ENCODE results near the gene PCDH9.

PCDH9 gene

DNA sequence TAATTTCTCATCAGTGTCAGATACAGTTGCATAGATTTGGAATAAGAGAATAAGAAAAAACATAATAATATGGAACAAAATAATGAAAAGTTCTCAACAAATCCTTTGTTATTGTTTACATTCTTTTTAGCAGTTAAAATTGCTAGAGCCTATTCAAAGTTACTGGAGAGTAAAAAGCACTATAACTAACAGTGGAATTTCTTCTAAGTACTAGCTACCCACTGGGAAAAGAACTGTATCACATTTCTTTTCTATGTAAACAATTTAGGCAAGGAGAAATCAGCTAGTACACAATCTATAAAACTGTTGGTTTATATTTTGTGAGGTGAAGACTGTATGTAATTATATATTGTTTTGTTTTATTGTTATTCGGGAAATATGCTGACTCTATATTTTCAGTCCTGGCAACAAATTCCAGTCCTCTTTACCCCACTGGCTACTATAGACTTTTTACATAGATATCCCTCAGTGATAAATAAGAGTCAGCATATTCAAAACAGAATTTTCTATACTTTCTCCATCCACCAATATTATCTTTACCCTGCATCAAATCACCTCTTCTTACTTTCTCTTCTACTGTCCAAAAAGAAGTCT lies 222.0 kb downstream of the PCDH9 start:
- TF ChIP-seq TAF1 (IDR thresholded peaks at IDR 0.05; ENCODE audit: borderline replicate concordance, low read depth, low read length) (no peak), POLR2A (IDR thresholded peaks at IDR 0.05; ENCODE audit: low read depth, low read length) (no peak), POLR2AphosphoS5 (IDR thresholded peaks at IDR 0.05; ENCODE audit: low read depth, low read length) (no peak)
- no peak for FAIRE-seq
- DNase-seq (ENCODE audit: insufficient read length) = no peak

GRCh38 chr13:67004511-67004910 lies 225.6 kb downstream of the PCDH9 start:
- DNase-seq (ENCODE audit: insufficient read length) (no peak), FAIRE-seq (no peak)
- TF ChIP-seq TAF1 (IDR thresholded peaks at IDR 0.05; ENCODE audit: borderline replicate concordance, low read depth, low read length) = no peak
- no peak for TF ChIP-seq POLR2A (IDR thresholded peaks at IDR 0.05; ENCODE audit: low read depth, low read length)
- TF ChIP-seq POLR2AphosphoS5 (IDR thresholded peaks at IDR 0.05; ENCODE audit: low read depth, low read length) = no peak

- FAIRE-seq = no peak
Measured at GRCh38 chr13:67003743-67004142, 226.4 kb downstream of the PCDH9 start.

DNA sequence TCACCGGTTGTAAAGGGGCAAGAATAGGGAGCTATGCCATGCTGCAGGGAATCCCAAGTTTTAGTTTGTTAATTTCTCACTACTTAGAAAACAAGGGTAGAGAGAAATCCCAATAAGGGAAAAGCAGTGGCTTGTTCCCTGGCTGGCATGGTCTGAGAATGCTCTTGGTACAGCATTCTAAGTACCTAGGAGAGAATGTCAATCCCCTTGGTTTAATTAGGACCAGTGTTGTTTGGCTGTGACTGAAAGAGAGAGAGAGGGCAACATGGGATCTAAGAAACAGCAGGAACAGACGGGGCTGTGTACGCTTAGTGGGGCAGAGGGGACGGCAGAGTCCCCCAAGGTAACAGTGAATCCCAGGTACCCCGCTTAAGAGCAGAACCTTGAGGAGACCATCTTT lies 228.8 kb downstream of the PCDH9 start:
- no peak for TF ChIP-seq POLR2A (IDR thresholded peaks at IDR 0.05; ENCODE audit: low read depth, low read length)
- TF ChIP-seq TAF1 (IDR thresholded peaks at IDR 0.05; ENCODE audit: borderline replicate concordance, low read depth, low read length) = no peak
- TF ChIP-seq POLR2AphosphoS5 (IDR thresholded peaks at IDR 0.05; ENCODE audit: low read depth, low read length) = no peak
- FAIRE-seq (no peak), DNase-seq (ENCODE audit: insufficient read length) (no peak)

More at GRCh38 chr13:67003743-67004142, 226.4 kb downstream of the PCDH9 start:
- TF ChIP-seq POLR2A (IDR thresholded peaks at IDR 0.05; ENCODE audit: low read depth, low read length) (no peak), POLR2AphosphoS5 (IDR thresholded peaks at IDR 0.05; ENCODE audit: low read depth, low read length) (no peak), TAF1 (IDR thresholded peaks at IDR 0.05; ENCODE audit: borderline replicate concordance, low read depth, low read length) (no peak)
- no peak for DNase-seq (ENCODE audit: insufficient read length)

DNA sequence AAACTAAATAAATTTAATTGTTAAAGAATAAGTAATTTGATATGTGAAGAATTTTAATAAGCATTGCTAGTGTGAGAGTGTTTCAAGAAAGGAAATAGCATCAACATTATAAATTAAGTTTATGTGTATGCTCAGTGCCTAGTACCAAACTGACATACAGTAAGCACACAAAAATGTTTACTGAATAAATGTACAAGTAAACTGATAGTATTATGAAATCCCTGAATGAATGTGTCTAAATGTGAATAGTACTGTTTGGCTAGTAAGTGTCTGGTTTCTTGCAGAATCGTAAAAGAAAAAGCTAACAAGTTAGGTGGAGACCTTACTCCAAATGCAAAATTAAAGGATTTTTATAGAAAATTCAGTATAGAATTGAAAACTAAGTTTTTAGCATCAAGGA lies 233.6 kb downstream of the PCDH9 start:
- DNase-seq (ENCODE audit: insufficient read length) = no peak
- no peak for TF ChIP-seq TAF1 (IDR thresholded peaks at IDR 0.05; ENCODE audit: borderline replicate concordance, low read depth, low read length)
- no peak for TF ChIP-seq POLR2AphosphoS5 (IDR thresholded peaks at IDR 0.05; ENCODE audit: low read depth, low read length)
- TF ChIP-seq POLR2A (IDR thresholded peaks at IDR 0.05; ENCODE audit: low read depth, low read length) = no peak
- FAIRE-seq = no peak

DNA sequence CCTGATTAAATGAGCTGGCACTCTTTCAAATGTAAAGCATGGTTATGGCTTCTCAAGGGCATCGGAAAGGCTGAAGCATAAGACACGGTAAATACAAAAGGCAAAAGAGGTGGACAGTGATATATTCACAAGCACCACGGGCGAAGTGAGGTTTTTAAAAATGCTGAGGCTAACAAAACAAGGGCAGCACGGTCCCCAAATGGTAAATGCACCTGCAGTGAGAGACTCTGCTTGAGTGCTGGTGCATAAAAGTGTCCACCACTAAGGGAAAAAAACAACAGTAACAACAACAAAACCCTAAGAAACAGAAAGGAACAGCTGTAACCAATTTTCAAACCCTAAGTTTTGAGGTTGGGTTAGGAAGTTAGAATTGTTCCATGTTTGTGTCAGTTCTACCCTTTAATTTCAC lies 234.9 kb downstream of the PCDH9 start:
- no peak for FAIRE-seq
- no peak for DNase-seq (ENCODE audit: insufficient read length)
- TF ChIP-seq POLR2A (IDR thresholded peaks at IDR 0.05; ENCODE audit: low read depth, low read length) (no peak), TAF1 (IDR thresholded peaks at IDR 0.05; ENCODE audit: borderline replicate concordance, low read depth, low read length) (no peak), POLR2AphosphoS5 (IDR thresholded peaks at IDR 0.05; ENCODE audit: low read depth, low read length) (no peak)

DNA sequence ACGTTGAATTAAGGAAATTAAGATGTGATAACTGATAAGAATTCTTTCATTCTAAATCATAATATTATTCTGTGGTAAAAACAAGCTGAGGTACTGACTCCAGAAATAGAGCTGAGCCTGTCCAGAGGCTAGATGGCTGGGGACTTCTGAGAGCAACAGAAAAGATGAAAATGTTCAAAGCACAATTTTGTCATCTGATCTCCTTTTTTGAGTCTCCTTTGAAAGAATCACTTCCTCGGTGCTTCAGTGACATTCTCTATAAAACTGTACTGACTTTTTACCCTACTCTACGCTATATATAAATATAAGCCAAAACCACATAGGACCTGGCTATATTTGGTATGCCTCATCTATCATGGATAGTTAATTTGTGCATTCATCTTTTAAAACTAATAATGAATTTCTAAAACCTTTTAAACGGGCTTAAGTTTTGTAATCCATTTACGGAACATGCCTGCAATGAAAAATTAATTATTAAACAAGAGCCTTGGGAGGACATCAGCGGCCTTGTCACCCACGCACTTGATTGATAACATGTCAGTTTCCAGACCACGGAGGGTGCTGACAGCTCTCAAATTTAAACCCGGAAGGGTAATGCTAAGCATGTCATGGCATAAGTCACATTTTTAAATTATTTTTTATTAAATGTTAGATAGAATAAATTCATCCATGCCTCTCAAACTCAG lies 235.5 kb downstream of the PCDH9 start:
- no peak for TF ChIP-seq POLR2AphosphoS5 (IDR thresholded peaks at IDR 0.05; ENCODE audit: low read depth, low read length)
- no peak for TF ChIP-seq TAF1 (IDR thresholded peaks at IDR 0.05; ENCODE audit: borderline replicate concordance, low read depth, low read length)
- no peak for TF ChIP-seq POLR2A (IDR thresholded peaks at IDR 0.05; ENCODE audit: low read depth, low read length)
- FAIRE-seq = no peak
- DNase-seq (ENCODE audit: insufficient read length) = no peak

GRCh38 chr13:66994097-66994496 lies 236.0 kb downstream of the PCDH9 start:
- no peak for DNase-seq (ENCODE audit: insufficient read length)
- no peak for TF ChIP-seq POLR2AphosphoS5 (IDR thresholded peaks at IDR 0.05; ENCODE audit: low read depth, low read length)
- TF ChIP-seq TAF1 (IDR thresholded peaks at IDR 0.05; ENCODE audit: borderline replicate concordance, low read depth, low read length) = no peak
- FAIRE-seq = no peak

DNA sequence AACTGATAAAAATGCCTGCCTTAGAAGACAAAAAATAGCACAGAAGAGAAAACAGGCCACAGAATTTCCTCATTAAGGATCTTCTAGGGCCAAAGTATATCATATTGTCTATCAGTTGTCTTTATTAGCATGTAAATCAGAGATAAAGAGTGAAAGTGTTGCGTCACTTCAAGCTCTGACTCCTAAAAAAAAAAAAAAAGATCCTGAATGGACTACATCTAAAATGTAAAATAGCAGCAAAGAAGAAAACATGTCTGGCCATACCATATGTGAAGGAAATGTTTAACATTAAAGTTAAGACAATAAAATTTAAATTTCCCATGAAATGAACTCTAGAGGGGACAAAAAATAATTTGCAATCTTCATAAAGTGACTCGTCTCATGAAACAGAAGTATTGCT lies 237.4 kb downstream of the PCDH9 start:
- DNase-seq (ENCODE audit: insufficient read length) = no peak
- no peak for FAIRE-seq
- TF ChIP-seq POLR2A (IDR thresholded peaks at IDR 0.05; ENCODE audit: low read depth, low read length) = no peak
- TF ChIP-seq TAF1 (IDR thresholded peaks at IDR 0.05; ENCODE audit: borderline replicate concordance, low read depth, low read length) = no peak
- no peak for TF ChIP-seq POLR2AphosphoS5 (IDR thresholded peaks at IDR 0.05; ENCODE audit: low read depth, low read length)

- DNase-seq (ENCODE audit: insufficient read length) (no peak), FAIRE-seq (no peak)
- no peak for TF ChIP-seq POLR2A (IDR thresholded peaks at IDR 0.05; ENCODE audit: low read depth, low read length)
- no peak for TF ChIP-seq TAF1 (IDR thresholded peaks at IDR 0.05; ENCODE audit: borderline replicate concordance, low read depth, low read length)
- no peak for TF ChIP-seq POLR2AphosphoS5 (IDR thresholded peaks at IDR 0.05; ENCODE audit: low read depth, low read length)
Measured at GRCh38 chr13:66992183-66992582, 238.0 kb downstream of the PCDH9 start.

- TF ChIP-seq POLR2A (IDR thresholded peaks at IDR 0.05; ENCODE audit: low read depth, low read length) (no peak), TAF1 (IDR thresholded peaks at IDR 0.05; ENCODE audit: borderline replicate concordance, low read depth, low read length) (no peak), POLR2AphosphoS5 (IDR thresholded peaks at IDR 0.05; ENCODE audit: low read depth, low read length) (no peak)
- no peak for DNase-seq (ENCODE audit: insufficient read length)
- no peak for FAIRE-seq
Measured at GRCh38 chr13:66984241-66984640, 245.9 kb downstream of the PCDH9 start.

DNA sequence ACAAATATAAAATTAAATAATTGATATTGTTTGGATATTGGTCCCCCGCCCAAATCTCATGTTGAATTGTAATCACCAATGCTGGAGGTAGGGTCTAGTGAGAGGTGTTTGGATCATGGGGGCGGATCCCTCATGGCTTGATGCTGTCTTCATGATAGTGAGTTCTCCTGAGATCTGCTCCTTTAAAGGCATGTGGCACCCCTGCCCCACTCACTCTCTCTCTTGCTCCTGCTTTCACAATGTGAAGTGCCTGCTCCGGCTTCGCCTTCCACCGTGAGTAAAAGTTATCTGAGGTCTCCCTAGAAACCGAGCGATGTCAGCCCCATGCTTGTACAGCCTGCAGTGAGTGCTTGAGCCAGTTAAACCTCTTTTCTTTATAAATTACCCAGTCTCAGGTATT lies 248.2 kb downstream of the PCDH9 start:
- FAIRE-seq = no peak
- DNase-seq (ENCODE audit: insufficient read length) = no peak
- no peak for TF ChIP-seq TAF1 (IDR thresholded peaks at IDR 0.05; ENCODE audit: borderline replicate concordance, low read depth, low read length)
- no peak for TF ChIP-seq POLR2AphosphoS5 (IDR thresholded peaks at IDR 0.05; ENCODE audit: low read depth, low read length)
- TF ChIP-seq POLR2A (IDR thresholded peaks at IDR 0.05; ENCODE audit: low read depth, low read length) = no peak
